PFSK-1 (cell line): ENCODE data around the gene FAM168B.

ENCODE experiments used
- POLR2AphosphoS5 ChIP-seq: IDR thresholded peaks from 2 replicates; pipeline ENCODE4 v1.6.1; 2012; ENCODE audit warnings: low read depth, mild to moderate bottlenecking, control low read depth, low read length, moderate library complexity
- TF ChIP-seq, protein P1 (sequence below), 2 experiments: IDR thresholded peaks; 2 replicates each; pipeline versions ENCODE4 v1.6.1 to v1.8.0; 2011 to 2012; ENCODE audit warnings: low read depth in 2 of 2, low read length in 2 of 2, control low read depth in 1 of 2, inconsistent platforms in 1 of 2, mild to moderate bottlenecking in 1 of 2, moderate library complexity in 1 of 2; ENCODE audit not compliant: insufficient read depth in 1 of 2

DNA sequence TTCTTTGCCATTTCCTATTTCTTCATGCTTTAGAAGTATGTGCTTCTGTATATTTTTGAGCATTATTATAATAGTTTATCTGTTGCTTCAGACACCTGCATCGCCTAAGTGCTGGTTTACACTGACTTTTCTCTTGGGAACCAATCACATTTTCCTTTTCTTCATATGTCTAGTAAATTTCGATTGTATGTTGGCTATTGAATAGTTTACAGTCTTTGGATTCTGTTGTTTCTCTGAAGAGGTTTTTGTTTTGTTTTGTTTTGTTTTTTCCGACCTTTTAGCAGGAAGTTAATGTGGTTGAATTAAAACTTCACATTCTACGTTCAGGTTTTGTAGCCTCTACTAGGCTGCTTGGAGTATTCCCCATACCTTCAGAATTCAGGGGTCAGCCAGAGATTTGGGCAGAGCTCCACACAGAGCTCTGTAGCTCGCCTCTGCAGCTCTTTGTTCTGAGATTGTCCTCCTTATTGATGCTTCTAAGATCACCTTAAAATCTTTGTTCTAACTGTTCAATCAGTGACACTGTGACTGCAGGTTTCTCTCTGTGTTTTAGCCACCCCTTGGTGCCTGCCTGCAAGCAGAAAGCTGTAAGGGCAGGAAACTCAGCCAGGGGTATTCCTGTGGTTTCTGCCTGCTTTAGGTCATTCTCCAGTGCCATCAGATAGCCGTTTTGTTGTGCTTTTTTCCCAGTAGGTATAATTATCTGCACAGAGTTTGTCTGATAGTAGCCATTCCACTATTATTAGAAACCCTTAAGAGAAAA lies 83.4 kb downstream of the FAM168B start:
- no peak for TF ChIP-seq POLR2AphosphoS5
- TF ChIP-seq, protein P1, sequence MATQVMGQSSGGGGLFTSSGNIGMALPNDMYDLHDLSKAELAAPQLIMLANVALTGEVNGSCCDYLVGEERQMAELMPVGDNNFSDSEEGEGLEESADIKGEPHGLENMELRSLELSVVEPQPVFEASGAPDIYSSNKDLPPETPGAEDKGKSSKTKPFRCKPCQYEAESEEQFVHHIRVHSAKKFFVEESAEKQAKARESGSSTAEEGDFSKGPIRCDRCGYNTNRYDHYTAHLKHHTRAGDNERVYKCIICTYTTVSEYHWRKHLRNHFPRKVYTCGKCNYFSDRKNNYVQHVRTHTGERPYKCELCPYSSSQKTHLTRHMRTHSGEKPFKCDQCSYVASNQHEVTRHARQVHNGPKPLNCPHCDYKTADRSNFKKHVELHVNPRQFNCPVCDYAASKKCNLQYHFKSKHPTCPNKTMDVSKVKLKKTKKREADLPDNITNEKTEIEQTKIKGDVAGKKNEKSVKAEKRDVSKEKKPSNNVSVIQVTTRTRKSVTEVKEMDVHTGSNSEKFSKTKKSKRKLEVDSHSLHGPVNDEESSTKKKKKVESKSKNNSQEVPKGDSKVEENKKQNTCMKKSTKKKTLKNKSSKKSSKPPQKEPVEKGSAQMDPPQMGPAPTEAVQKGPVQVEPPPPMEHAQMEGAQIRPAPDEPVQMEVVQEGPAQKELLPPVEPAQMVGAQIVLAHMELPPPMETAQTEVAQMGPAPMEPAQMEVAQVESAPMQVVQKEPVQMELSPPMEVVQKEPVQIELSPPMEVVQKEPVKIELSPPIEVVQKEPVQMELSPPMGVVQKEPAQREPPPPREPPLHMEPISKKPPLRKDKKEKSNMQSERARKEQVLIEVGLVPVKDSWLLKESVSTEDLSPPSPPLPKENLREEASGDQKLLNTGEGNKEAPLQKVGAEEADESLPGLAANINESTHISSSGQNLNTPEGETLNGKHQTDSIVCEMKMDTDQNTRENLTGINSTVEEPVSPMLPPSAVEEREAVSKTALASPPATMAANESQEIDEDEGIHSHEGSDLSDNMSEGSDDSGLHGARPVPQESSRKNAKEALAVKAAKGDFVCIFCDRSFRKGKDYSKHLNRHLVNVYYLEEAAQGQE (IDR thresholded peaks at IDR 0.05; ENCODE audit: insufficient read depth in 1 of 2, low read depth in 2 of 2, low read length in 2 of 2): no peak
